Upper lobe of left lung (tissue), 6 donors: ENCODE results near the gene DOCK11. TPM values are rescaled to one million over a fixed set of nuclear protein-coding genes. Genes with fewer than 3 reads are reported as not detected.
"Not testable (repeated sequence)": the region's sequence is repeated elsewhere in the genome, so short reads cannot be mapped to it uniquely, and the experiment has no call there.

Experiments used
- ATAC-seq, 2 donors: fragments of 200-7000 bp; cut with Tn5 transposase; one replicate each; pipeline ENCODE4 v1.9.1; 2022; ENCODE audit warnings: mild to moderate bottlenecking in 2 of 2, moderate library complexity in 2 of 2; ENCODE audit not compliant: low FRiP score in 2 of 2
- DNase-seq, 2 donors: peaks; one replicate each; pipeline ENCODE4 v3.0.0-alpha.2; 2019 to 2020
- H3K27ac ChIP-seq, 4 donors: fragments of 200-600 bp; sonication (generic); one replicate each; pipeline ENCODE4 v1.5.1; 2016 to 2019
- H3K27me3 ChIP-seq, 4 donors: fragments of 200-600 bp; sonication (generic); one replicate each; pipeline ENCODE4 v1.5.1; 2017 to 2019
- H3K36me3 ChIP-seq, 4 donors: fragments of 200-600 bp; sonication (generic); one replicate each; pipeline ENCODE4 v1.5.1; 2016 to 2019
- H3K4me1 ChIP-seq, 4 donors: fragments of 200-600 bp; sonication (generic); one replicate each; pipeline ENCODE4 v1.5.1; 2018 to 2019
- H3K4me3 ChIP-seq, 4 donors: fragments of 200-600 bp; sonication (generic); one replicate each; pipeline ENCODE4 v1.5.1; 2017 to 2019; ENCODE audit warnings: mild to moderate bottlenecking in 2 of 4, moderate library complexity in 1 of 4
- H3K9me3 ChIP-seq, 4 donors: fragments of 200-600 bp; sonication (generic); one replicate each; pipeline ENCODE4 v1.5.1; 2018 to 2019
- EP300 ChIP-seq, 4 donors: sonication (generic); formaldehyde crosslinking; IDR thresholded peaks; one replicate each; pipeline ENCODE4 v1.5.1; 2017; ENCODE audit warnings: antibody characterized with exemption in 4 of 4, control low read depth in 2 of 4
- POLR2A ChIP-seq, 4 donors: fragments of 450-650 bp; IDR thresholded peaks; one replicate each; pipeline ENCODE4 v1.5.1; 2016 to 2017; ENCODE audit warnings: antibody characterized with exemption in 4 of 4, mild to moderate bottlenecking in 2 of 4
- POLR2AphosphoS5 ChIP-seq, 2 donors: sonication (generic); formaldehyde crosslinking; IDR thresholded peaks; one replicate each; pipeline ENCODE4 v1.5.1; 2017; ENCODE audit warnings: antibody characterized with exemption in 2 of 2
- WGBS, 2 donors: methylation state at CpG; one replicate each; pipeline ENCODE4 v1.1.5; 2017 to 2018; 5-methylcytosine and 5-hydroxymethylcytosine counted together
- small RNA-seq, 4 donors: library from RNA; depleted of rRNA; stranded (forward); fragments of <200 nt; gene quantifications; one replicate each; pipeline ENCODE3, GENCODE V24; 2016
- total RNA-seq, 6 donors: library from RNA; depleted of rRNA in 4 of 6; stranded (reverse); fragments of >200 nt in 4 of 6; gene quantifications; one replicate each; pipeline versions ENCODE4 v1.1.0 to v1.2.1, GENCODE V29; 2016 to 2021
- TF ChIP-seq, protein P1 (sequence below), 6 experiments: fragments of 450-650 bp in 4 of 6; fragments of 200-600 bp in 2 of 6; sonication (generic) in 2 of 6; IDR thresholded peaks; one replicate each; pipeline ENCODE4 v1.5.1; 2016 to 2019; ENCODE audit warnings: antibody characterized with exemption in 6 of 6
- donor health status: DM: no; HTN: no; CAD: no; lungs with moderate emphysema.
- donor health status: DM: no; HTN: yes; CAD: no; lungs with severe emphysema.

The DOCK11 gene
- total RNA-seq, 6 donors from 2014 or later: 20.6 to 51.6 (median 42.1) TPM

DNA sequence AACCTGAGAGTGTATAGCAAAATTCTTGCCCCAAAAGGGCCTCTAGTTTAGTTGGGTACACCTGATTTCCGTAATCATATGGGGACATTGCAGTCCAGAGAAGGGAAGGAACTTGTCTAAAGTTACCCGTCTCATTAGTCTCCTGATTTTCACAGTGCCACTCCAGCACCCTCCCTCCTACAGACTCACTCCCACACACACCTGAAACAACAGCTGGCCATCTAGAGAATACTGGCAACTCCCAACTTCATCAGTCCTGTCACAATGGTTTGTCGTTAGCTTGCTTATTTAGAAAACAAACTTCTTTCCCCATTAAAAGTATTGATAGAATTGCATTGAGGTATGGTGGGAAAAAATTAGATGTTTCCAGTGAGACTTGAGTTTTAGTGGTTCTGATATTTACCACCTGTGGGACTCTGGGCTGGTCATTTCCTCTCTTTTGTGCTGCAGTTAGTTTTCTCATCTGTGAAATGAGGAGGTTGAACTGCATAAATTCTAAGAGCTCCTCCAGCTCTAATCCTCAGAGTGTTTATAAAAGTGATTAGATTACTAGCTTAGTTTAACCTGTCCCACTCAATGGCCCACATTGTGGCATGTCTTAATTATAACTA lies 233.5 kb downstream of the DOCK11 start:
- TF ChIP-seq, protein P1, sequence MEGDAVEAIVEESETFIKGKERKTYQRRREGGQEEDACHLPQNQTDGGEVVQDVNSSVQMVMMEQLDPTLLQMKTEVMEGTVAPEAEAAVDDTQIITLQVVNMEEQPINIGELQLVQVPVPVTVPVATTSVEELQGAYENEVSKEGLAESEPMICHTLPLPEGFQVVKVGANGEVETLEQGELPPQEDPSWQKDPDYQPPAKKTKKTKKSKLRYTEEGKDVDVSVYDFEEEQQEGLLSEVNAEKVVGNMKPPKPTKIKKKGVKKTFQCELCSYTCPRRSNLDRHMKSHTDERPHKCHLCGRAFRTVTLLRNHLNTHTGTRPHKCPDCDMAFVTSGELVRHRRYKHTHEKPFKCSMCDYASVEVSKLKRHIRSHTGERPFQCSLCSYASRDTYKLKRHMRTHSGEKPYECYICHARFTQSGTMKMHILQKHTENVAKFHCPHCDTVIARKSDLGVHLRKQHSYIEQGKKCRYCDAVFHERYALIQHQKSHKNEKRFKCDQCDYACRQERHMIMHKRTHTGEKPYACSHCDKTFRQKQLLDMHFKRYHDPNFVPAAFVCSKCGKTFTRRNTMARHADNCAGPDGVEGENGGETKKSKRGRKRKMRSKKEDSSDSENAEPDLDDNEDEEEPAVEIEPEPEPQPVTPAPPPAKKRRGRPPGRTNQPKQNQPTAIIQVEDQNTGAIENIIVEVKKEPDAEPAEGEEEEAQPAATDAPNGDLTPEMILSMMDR (IDR thresholded peaks at IDR 0.05): no peak
- DNase-seq (no peak), ATAC-seq (no peak)
- Histone ChIP-seq H3K27me3 (no peaks in the 10 kb centered on the region), H3K27ac (peak overlapping the region; percentile 84 to 98 (median 95)), H3K36me3 (no peaks in the 10 kb centered on the region), H3K4me3 (peak overlapping the region in 3 of 4 donors; percentile 62 to 67 (median 63)), H3K4me1 (peaks cover 17 to 28% (median 20%) of the 10 kb centered on the region in 4 donors), H3K9me3 (no peaks in the 10 kb centered on the region)
- 38 to 75% methylated on average over 3 of the region's 3 CpGs for WGBS, 2 donors

- peak overlapping the region in 1 of 4 donors; percentile 14 for H3K4me3 ChIP-seq
- no peaks in the 10 kb centered on the region for H3K9me3 ChIP-seq
- TF ChIP-seq POLR2A (IDR thresholded peaks at IDR 0.05): peak in 1 of 4 donors; percentile 29
- TF ChIP-seq EP300 (IDR thresholded peaks at IDR 0.05): no peak
- ATAC-seq (no peak), DNase-seq (no peak)
- no peaks in the 10 kb centered on the region for H3K27me3 ChIP-seq
- peak overlapping the region; percentile 65 to 97 (median 80) for H3K27ac ChIP-seq
- H3K36me3 ChIP-seq: no peaks in the 10 kb centered on the region
- WGBS, 2 donors: 51 to 63% methylated on average over 2 to 4 of the region's 4 CpGs
- H3K4me1 ChIP-seq: peaks cover 11 to 25% (median 14%) of the 10 kb centered on the region in 4 donors
These were observed 235.1 kb downstream of the DOCK11 start for GRCh38 chrX:118730500-118731247.

DNA sequence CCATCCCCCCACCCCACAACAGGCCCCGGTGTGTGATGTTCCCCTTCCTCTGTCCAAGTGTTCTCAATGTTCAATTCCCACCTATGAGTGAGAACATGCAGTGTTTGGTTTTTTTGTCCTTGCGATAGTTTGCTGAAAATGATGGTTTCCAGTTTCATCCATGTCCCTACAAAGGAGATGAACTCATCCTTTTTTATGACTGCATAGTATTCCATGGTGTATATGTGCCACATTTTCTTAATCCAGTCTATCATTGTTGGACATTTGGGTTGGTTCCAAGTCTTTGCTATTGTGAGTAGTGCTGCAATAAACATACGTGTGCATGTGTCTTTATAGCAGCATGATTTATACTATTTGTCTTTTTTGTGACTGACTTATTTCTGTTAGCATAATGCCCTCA lies 236.9 kb downstream of the DOCK11 start:
- 83 to 85% methylated on average over 3 of the region's 3 CpGs for WGBS, 2 donors

GRCh38 chrX:118734909-118735308 lies 239.3 kb downstream of the DOCK11 start:
- H3K9me3 ChIP-seq: no peaks in the 10 kb centered on the region
- TF ChIP-seq POLR2AphosphoS5 (IDR thresholded peaks at IDR 0.05): no peak
- no peak for TF ChIP-seq POLR2A (IDR thresholded peaks at IDR 0.05)
- TF ChIP-seq, protein P1 (IDR thresholded peaks at IDR 0.05): no peak
- DNase-seq: no peak
- no peak for ATAC-seq
- H3K4me1 ChIP-seq: peaks cover 0 to 13% (median 1%) of the 10 kb centered on the region in 4 donors
- H3K27me3 ChIP-seq: no peaks in the 10 kb centered on the region
- 79 to 80% methylated on average over 2 of the region's 2 CpGs for WGBS, 2 donors
- no peak overlapping the region for H3K27ac ChIP-seq
- no peak overlapping the region for H3K4me3 ChIP-seq
- H3K36me3 ChIP-seq: no peaks in the 10 kb centered on the region

More for the DNA sequence above, 236.9 kb downstream of the DOCK11 start:
- not testable (repeated sequence) for H3K36me3 ChIP-seq, ATAC-seq, H3K9me3 ChIP-seq, H3K27ac ChIP-seq, H3K4me3 ChIP-seq, DNase-seq, H3K27me3 ChIP-seq
- peaks cover 3 to 16% (median 6%) of the 10 kb centered on the region in 4 donors for H3K4me1 ChIP-seq

Small RNAs within 50 kb of the gene (small RNA-seq; reads per million reads assigned to genes)
- 0 reads per million in 4 donors for gene RF00019

Other genes with a start within 250 kb of the DOCK11 start
- 10 to 100 TPM; 11.8 to 22.6 (median 13.9) TPM for gene WDR44, start 149.7 kb upstream of the DOCK11 start, total RNA-seq
- gene IL13RA1, start 231.8 kb downstream of the DOCK11 start, total RNA-seq: 10 to 100 TPM; 22.4 to 83.3 (median 67.0) TPM